GM12878 (cell line): ENCODE data around the gene CAMK2D.

Experiments used
- CREB1 ChIP-seq: IDR thresholded peaks from 2 replicates; pipeline ENCODE4 v1.6.1; 2012; ENCODE audit warnings: low read depth, mild to moderate bottlenecking, inconsistent platforms
- EP300 ChIP-seq, 2 experiments: fragments of 150-350 bp in 1 of 2; IDR thresholded peaks; 2 replicates each; pipeline ENCODE4 v1.6.1; 2011 to 2012; ENCODE audit warnings: low read depth in 2 of 2, low read length in 2 of 2, borderline replicate concordance in 1 of 2, improper control_type of control experiment in 1 of 2, inconsistent platforms in 1 of 2; ENCODE audit not compliant: control insufficient read depth in 1 of 2
- EZH2 ChIP-seq: IDR thresholded peaks from 2 replicates; pipeline ENCODE4 v1.6.1; 2012; ENCODE audit warnings: low read depth, mild to moderate bottlenecking, control low read depth, inconsistent platforms, low read length, borderline replicate concordance; ENCODE audit not compliant: control insufficient read depth
- ZNF274 ChIP-seq: IDR thresholded peaks from one replicate; pipeline ENCODE4 v1.8.0; 2011; ENCODE audit not compliant: insufficient read length, insufficient read depth

DNA sequence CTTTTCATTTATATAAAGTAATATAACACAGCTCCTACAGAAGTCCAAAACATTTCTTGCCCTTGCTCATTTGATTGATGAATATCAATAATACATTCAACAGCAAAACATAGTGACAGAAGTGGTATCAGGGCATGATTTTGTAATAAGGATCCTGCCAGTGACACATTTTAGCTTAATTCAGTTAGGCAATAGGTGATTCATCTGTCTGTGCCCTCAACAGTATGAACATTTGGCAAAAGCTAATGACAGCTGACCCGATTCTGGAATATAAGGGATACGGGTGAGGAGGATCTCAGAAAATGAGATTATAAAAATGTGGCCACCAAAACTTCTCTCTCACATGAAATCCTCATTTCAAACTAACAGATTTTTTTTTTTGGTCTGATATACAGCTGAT, 294.0 kb downstream of the CAMK2D start:
- TF ChIP-seq EZH2 (no peak), ZNF274 (no peak), EP300 (IDR thresholded peaks at IDR 0.05; ENCODE audit: borderline replicate concordance in 1 of 2, control insufficient read depth in 1 of 2, low read depth in 2 of 2, low read length in 2 of 2) (no peak), CREB1 (no peak)
